ENCODE data around the gene METRNL. TPM values are rescaled to one million over a fixed set of nuclear protein-coding genes. Genes with fewer than 3 reads are reported as not detected.

The METRNL gene
- total RNA-seq, 1 donor from 2014 or later, result 152 TPM

- peak; percentile 7 for ATAC-seq
These were observed 1.7 kb downstream of the METRNL start for GRCh38 chr17:83080858-83081683.

- ATAC-seq, result no peak
These were observed 2.3 kb downstream of the METRNL start for GRCh38 chr17:83081684-83082201.

- no peak for ATAC-seq
These were observed 3.0 kb downstream of the METRNL start for GRCh38 chr17:83082424-83082823.

GRCh38 chr17:83082909-83083367, 3.5 kb downstream of the METRNL start:
- ATAC-seq, result no peak

- peak; percentile 1 for ATAC-seq
These were observed 4.2 kb downstream of the METRNL start for GRCh38 chr17:83083368-83084201.

- ATAC-seq, result no peak
These were observed 4.8 kb downstream of the METRNL start for GRCh38 chr17:83084214-83084613.

- ATAC-seq, result no peak
These were observed 5.2 kb downstream of the METRNL start for GRCh38 chr17:83084621-83085056.

GRCh38 chr17:83085103-83085502, 5.7 kb downstream of the METRNL start:
- no peak for ATAC-seq

GRCh38 chr17:83085526-83086198, 6.3 kb downstream of the METRNL start:
- no peak for ATAC-seq

GRCh38 chr17:83086199-83086880, 6.9 kb downstream of the METRNL start:
- no peak for ATAC-seq

- no peak for ATAC-seq
These were observed 7.7 kb downstream of the METRNL start for GRCh38 chr17:83086907-83087787.

GRCh38 chr17:83087788-83088360, 8.5 kb downstream of the METRNL start:
- no peak for ATAC-seq

- no peak for ATAC-seq
These were observed 9.0 kb downstream of the METRNL start for GRCh38 chr17:83088451-83088850.

GRCh38 chr17:83088909-83089308, 9.5 kb downstream of the METRNL start:
- no peak for ATAC-seq

- ATAC-seq, result peak; percentile 68
These were observed 10.1 kb downstream of the METRNL start for GRCh38 chr17:83089328-83090132.

- ATAC-seq, result peak; percentile 4
These were observed 11.2 kb downstream of the METRNL start for GRCh38 chr17:83090444-83091256.

- ATAC-seq, result peak; percentile 60
These were observed 12.1 kb downstream of the METRNL start for GRCh38 chr17:83091257-83092141.

GRCh38 chr17:83092186-83092585, 12.8 kb downstream of the METRNL start:
- ATAC-seq, result no peak
